ENCODE data around the gene FOXP1. TPM values are rescaled to one million over a fixed set of nuclear protein-coding genes. Genes with fewer than 3 reads are reported as not detected.

FOXP1 gene
- total and polyA plus RNA-seq, 12 donors = 4.8 to 56.0 (median 43.8) TPM

DNA sequence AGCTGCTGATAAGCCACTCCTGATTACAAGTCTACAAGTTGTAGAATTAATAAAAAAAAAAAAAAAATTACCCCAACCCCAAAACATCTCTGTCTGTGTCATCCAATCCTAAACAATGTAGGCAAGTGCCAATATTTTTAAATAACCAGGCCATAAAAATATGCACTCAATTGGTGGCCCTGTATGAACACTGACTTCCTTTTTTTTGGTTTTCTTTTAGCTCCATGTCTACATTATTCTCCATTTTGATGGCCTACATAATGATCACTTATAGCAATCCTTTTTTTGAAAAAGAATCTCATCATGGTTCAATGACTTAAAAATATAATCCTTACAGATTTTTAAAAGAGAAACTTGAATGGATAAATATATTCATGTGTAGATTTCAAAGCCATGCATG lies 72.1 kb downstream of the FOXP1 start:
- TF ChIP-seq, protein P1, sequence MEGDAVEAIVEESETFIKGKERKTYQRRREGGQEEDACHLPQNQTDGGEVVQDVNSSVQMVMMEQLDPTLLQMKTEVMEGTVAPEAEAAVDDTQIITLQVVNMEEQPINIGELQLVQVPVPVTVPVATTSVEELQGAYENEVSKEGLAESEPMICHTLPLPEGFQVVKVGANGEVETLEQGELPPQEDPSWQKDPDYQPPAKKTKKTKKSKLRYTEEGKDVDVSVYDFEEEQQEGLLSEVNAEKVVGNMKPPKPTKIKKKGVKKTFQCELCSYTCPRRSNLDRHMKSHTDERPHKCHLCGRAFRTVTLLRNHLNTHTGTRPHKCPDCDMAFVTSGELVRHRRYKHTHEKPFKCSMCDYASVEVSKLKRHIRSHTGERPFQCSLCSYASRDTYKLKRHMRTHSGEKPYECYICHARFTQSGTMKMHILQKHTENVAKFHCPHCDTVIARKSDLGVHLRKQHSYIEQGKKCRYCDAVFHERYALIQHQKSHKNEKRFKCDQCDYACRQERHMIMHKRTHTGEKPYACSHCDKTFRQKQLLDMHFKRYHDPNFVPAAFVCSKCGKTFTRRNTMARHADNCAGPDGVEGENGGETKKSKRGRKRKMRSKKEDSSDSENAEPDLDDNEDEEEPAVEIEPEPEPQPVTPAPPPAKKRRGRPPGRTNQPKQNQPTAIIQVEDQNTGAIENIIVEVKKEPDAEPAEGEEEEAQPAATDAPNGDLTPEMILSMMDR (IDR thresholded peaks at IDR 0.05) = no peak
- no peaks in the 10 kb centered on the region for H3K36me3 ChIP-seq
- peaks cover 0 to 41% (median 9%) of the 10 kb centered on the region in 9 donors for H3K4me1 ChIP-seq
- intact Hi-C loops (cut with DNase I) = no loop called here
- no peak for ATAC-seq
- no peak overlapping the region for H3K4me3 ChIP-seq
- H3K9me3 ChIP-seq = peaks cover 0 to 7% (median 0%) of the 10 kb centered on the region in 11 donors
- H3K27me3 ChIP-seq = no peaks in the 10 kb centered on the region
- no peak for DNase-seq
- peak overlapping the region in 1 of 10 donors; percentile 44 for H3K27ac ChIP-seq

DNA sequence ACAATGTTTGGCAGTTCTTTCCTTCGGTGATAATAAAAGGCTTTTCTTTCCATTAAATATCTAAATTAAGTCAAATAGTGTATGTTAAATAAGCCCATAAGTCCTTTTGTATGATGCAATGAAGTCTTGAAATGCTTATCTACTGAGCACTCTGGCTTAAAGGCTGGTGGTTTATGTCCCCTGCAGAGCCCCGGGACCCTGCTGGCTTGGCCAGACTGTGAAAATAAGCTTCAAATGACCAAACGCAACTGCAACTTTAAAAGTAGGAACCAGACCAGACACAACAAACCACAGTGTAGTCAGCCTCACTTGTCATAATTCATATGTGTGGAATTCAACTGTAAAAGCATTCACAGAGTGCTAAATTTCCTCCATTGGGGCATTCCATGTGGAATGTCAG lies 72.5 kb downstream of the FOXP1 start:
- no peaks in the 10 kb centered on the region for H3K27me3 ChIP-seq
- peaks cover 0 to 7% (median 0%) of the 10 kb centered on the region in 11 donors for H3K9me3 ChIP-seq
- H3K4me3 ChIP-seq = no peak overlapping the region
- DNase-seq (no peak), ATAC-seq (peak in 1 of 8 donors; percentile 39)
- peak overlapping the region in 1 of 10 donors; percentile 44 for H3K27ac ChIP-seq
- H3K36me3 ChIP-seq = no peaks in the 10 kb centered on the region
- 67 to 71% methylated on average over 3 of the region's 3 CpGs for WGBS, 2 donors
- H3K4me1 ChIP-seq = peaks cover 0 to 38% (median 9%) of the 10 kb centered on the region in 9 donors
- TF ChIP-seq, protein P1 (IDR thresholded peaks at IDR 0.05) = no peak
- intact Hi-C loops (cut with DNase I) = no loop called here

DNA sequence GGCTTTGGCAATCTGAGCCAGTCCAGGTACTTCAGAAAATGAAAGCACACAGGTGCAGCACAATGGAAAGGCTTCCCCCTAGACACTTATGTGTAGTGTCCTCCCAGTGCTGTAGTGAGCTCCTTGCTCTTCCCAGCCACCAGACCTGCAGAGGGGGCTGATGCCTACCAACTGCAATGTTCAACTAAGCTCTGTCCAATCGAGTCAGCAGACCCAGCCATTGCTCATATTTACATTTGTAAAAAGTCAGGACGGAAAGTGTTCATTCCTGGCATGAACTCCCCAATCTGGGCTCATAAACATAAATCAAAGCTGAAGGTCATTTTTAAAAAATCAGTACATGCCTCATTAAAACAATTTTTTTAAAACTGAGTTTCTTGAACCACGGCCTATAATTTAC lies 73.0 kb downstream of the FOXP1 start:
- 62 to 65% methylated on average over 3 of the region's 3 CpGs for WGBS, 2 donors
- DNase-seq (no peak), ATAC-seq (no peak)
- peaks cover 0 to 33% (median 9%) of the 10 kb centered on the region in 9 donors for H3K4me1 ChIP-seq
- TF ChIP-seq, protein P1 (IDR thresholded peaks at IDR 0.05) = no peak
- H3K36me3 ChIP-seq = no peaks in the 10 kb centered on the region
- H3K27ac ChIP-seq = peak overlapping the region in 1 of 10 donors; percentile 44
- peaks cover 0 to 7% (median 0%) of the 10 kb centered on the region in 11 donors for H3K9me3 ChIP-seq
- no peak overlapping the region for H3K4me3 ChIP-seq
- intact Hi-C loops (cut with DNase I) = no loop called here
- H3K27me3 ChIP-seq = no peaks in the 10 kb centered on the region

DNA sequence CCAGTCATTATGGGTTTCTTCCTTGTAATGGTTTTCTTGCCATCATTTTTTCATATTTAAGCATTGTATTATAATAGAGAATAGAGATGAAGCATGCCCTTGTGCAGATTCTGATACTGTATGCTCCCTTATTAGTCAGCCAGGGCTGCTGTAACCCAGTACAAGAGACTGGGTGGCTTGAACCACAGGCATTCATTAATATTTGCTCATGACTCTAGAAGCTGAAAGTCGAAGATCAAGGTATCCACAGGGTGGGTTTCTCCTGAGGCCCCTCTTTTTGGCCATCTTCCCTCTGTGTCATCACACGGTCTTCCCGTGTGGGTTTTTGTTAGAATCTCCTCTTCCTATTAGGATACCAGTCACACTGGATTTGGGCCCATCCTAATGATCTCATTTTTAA lies 74.5 kb downstream of the FOXP1 start:
- Histone ChIP-seq H3K9me3 (peaks cover 0 to 7% (median 0%) of the 10 kb centered on the region in 11 donors), H3K4me1 (peaks cover 0 to 31% (median 9%) of the 10 kb centered on the region in 9 donors), H3K27ac (no peak overlapping the region), H3K4me3 (no peak overlapping the region), H3K36me3 (no peaks in the 10 kb centered on the region), H3K27me3 (no peaks in the 10 kb centered on the region)
- intact Hi-C loops (cut with DNase I) = no loop called here
- 94% methylated on average over 3 of the region's 3 CpGs for WGBS, 2 donors
- DNase-seq = no peak
- TF ChIP-seq, protein P1 (IDR thresholded peaks at IDR 0.05) = no peak
- ATAC-seq = no peak

Data from heart right ventricle (tissue), 16 donors.